Upper lobe of left lung (tissue), 6 donors: ENCODE measurements around the gene ST3GAL3. TPM values are rescaled to one million over a fixed set of nuclear protein-coding genes. Genes with fewer than 3 reads are reported as not detected.

ENCODE experiments used
- ATAC-seq, 2 donors: fragments of 200-7000 bp; cut with Tn5 transposase; one replicate each; pipeline ENCODE4 v1.9.1; 2022; ENCODE audit warnings: mild to moderate bottlenecking in 2 of 2, moderate library complexity in 2 of 2; ENCODE audit not compliant: low FRiP score in 2 of 2
- DNase-seq, 2 donors: peaks; one replicate each; pipeline ENCODE4 v3.0.0-alpha.2; 2019 to 2020
- H3K27ac ChIP-seq, 4 donors: fragments of 200-600 bp; sonication (generic); one replicate each; pipeline ENCODE4 v1.5.1; 2016 to 2019
- H3K27me3 ChIP-seq, 4 donors: fragments of 200-600 bp; sonication (generic); one replicate each; pipeline ENCODE4 v1.5.1; 2017 to 2019
- H3K36me3 ChIP-seq, 4 donors: fragments of 200-600 bp; sonication (generic); one replicate each; pipeline ENCODE4 v1.5.1; 2016 to 2019
- H3K4me1 ChIP-seq, 4 donors: fragments of 200-600 bp; sonication (generic); one replicate each; pipeline ENCODE4 v1.5.1; 2018 to 2019
- H3K4me3 ChIP-seq, 4 donors: fragments of 200-600 bp; sonication (generic); one replicate each; pipeline ENCODE4 v1.5.1; 2017 to 2019; ENCODE audit warnings: mild to moderate bottlenecking in 2 of 4, moderate library complexity in 1 of 4
- H3K9me3 ChIP-seq, 4 donors: fragments of 200-600 bp; sonication (generic); one replicate each; pipeline ENCODE4 v1.5.1; 2018 to 2019
- EP300 ChIP-seq, 4 donors: sonication (generic); formaldehyde crosslinking; IDR thresholded peaks; one replicate each; pipeline ENCODE4 v1.5.1; 2017; ENCODE audit warnings: antibody characterized with exemption in 4 of 4, control low read depth in 2 of 4
- POLR2A ChIP-seq, 4 donors: fragments of 450-650 bp; IDR thresholded peaks; one replicate each; pipeline ENCODE4 v1.5.1; 2016 to 2017; ENCODE audit warnings: antibody characterized with exemption in 4 of 4, mild to moderate bottlenecking in 2 of 4
- POLR2AphosphoS5 ChIP-seq, 2 donors: sonication (generic); formaldehyde crosslinking; IDR thresholded peaks; one replicate each; pipeline ENCODE4 v1.5.1; 2017; ENCODE audit warnings: antibody characterized with exemption in 2 of 2
- WGBS, 2 donors: methylation state at CpG; one replicate each; pipeline ENCODE4 v1.1.5; 2017 to 2018; 5-methylcytosine and 5-hydroxymethylcytosine counted together
- total RNA-seq, 6 donors: library from RNA; depleted of rRNA in 4 of 6; stranded (reverse); fragments of >200 nt in 4 of 6; gene quantifications; one replicate each; pipeline versions ENCODE4 v1.1.0 to v1.2.1, GENCODE V29; 2016 to 2021
- TF ChIP-seq, protein P1 (sequence below), 6 experiments: fragments of 450-650 bp in 4 of 6; fragments of 200-600 bp in 2 of 6; sonication (generic) in 2 of 6; IDR thresholded peaks; one replicate each; pipeline ENCODE4 v1.5.1; 2016 to 2019; ENCODE audit warnings: antibody characterized with exemption in 6 of 6
- donor health status: DM: no; HTN: no; CAD: no; lungs with moderate emphysema.
- donor health status: DM: no; HTN: yes; CAD: no; lungs with severe emphysema.

Gene ST3GAL3
- total RNA-seq, 6 donors from 2014 or later: 14.4 to 46.1 (median 19.2) TPM

GRCh38 chr1:43817304-43817939, 110.1 kb downstream of the ST3GAL3 start:
- Histone ChIP-seq H3K36me3 (peaks cover 0 to 13% (median 2%) of the 10 kb centered on the region in 4 donors), H3K4me1 (peaks cover 0 to 8% (median 0%) of the 10 kb centered on the region in 4 donors), H3K27me3 (no peaks in the 10 kb centered on the region), H3K27ac (no peak overlapping the region), H3K4me3 (no peak overlapping the region), H3K9me3 (peaks cover 0 to 10% (median 3%) of the 10 kb centered on the region in 4 donors)
- ATAC-seq (no peak), DNase-seq (no peak)
- TF ChIP-seq, protein P1, sequence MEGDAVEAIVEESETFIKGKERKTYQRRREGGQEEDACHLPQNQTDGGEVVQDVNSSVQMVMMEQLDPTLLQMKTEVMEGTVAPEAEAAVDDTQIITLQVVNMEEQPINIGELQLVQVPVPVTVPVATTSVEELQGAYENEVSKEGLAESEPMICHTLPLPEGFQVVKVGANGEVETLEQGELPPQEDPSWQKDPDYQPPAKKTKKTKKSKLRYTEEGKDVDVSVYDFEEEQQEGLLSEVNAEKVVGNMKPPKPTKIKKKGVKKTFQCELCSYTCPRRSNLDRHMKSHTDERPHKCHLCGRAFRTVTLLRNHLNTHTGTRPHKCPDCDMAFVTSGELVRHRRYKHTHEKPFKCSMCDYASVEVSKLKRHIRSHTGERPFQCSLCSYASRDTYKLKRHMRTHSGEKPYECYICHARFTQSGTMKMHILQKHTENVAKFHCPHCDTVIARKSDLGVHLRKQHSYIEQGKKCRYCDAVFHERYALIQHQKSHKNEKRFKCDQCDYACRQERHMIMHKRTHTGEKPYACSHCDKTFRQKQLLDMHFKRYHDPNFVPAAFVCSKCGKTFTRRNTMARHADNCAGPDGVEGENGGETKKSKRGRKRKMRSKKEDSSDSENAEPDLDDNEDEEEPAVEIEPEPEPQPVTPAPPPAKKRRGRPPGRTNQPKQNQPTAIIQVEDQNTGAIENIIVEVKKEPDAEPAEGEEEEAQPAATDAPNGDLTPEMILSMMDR (IDR thresholded peaks at IDR 0.05): no peak
- no peak for TF ChIP-seq POLR2A (IDR thresholded peaks at IDR 0.05)
- no peak for TF ChIP-seq POLR2AphosphoS5 (IDR thresholded peaks at IDR 0.05)

GRCh38 chr1:43818691-43819090, 111.4 kb downstream of the ST3GAL3 start:
- no peak for DNase-seq
- TF ChIP-seq EP300 (IDR thresholded peaks at IDR 0.05): no peak
- TF ChIP-seq POLR2AphosphoS5 (IDR thresholded peaks at IDR 0.05): no peak
- TF ChIP-seq POLR2A (IDR thresholded peaks at IDR 0.05): no peak
- TF ChIP-seq, protein P1 (IDR thresholded peaks at IDR 0.05): no peak
- no peak for ATAC-seq
- H3K4me1 ChIP-seq: peaks cover 0 to 8% (median 0%) of the 10 kb centered on the region in 4 donors
- H3K27me3 ChIP-seq: no peaks in the 10 kb centered on the region
- peaks cover 0 to 13% (median 2%) of the 10 kb centered on the region in 4 donors for H3K36me3 ChIP-seq
- H3K4me3 ChIP-seq: no peak overlapping the region
- peaks cover 0 to 10% (median 3%) of the 10 kb centered on the region in 4 donors for H3K9me3 ChIP-seq
- H3K27ac ChIP-seq: no peak overlapping the region
- WGBS, 2 donors: 95 to 98% methylated on average over 1 of the region's 1 CpG

DNA sequence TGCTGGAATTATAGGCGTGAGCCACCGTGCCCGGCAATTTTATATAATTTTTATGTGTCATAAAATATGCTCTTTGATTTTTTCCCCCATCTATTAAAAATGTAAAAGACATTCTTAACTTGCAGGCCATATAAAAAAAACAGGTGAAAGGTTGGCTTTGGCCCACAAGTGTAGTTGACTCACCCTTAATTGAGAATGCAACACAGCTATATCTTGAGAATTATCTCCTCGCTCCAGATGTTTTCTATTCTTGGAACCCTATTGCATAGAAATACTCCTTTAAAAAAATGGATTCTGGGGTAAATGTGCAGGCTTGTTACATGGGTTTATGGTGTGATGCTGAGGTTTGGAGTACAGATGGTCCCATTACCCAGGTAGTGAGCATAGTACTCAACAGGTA, 112.0 kb downstream of the ST3GAL3 start:
- TF ChIP-seq POLR2A (IDR thresholded peaks at IDR 0.05) (no peak), POLR2AphosphoS5 (IDR thresholded peaks at IDR 0.05) (no peak), EP300 (IDR thresholded peaks at IDR 0.05) (no peak)
- TF ChIP-seq, protein P1 (IDR thresholded peaks at IDR 0.05): no peak
- Histone ChIP-seq H3K36me3 (peaks cover 0 to 13% (median 2%) of the 10 kb centered on the region in 4 donors), H3K27ac (no peak overlapping the region), H3K4me3 (no peak overlapping the region), H3K4me1 (peaks cover 0 to 8% (median 0%) of the 10 kb centered on the region in 4 donors), H3K27me3 (no peaks in the 10 kb centered on the region), H3K9me3 (peaks cover 0 to 10% (median 3%) of the 10 kb centered on the region in 4 donors)
- 99% methylated on average over 4 of the region's 4 CpGs for WGBS, 2 donors
- DNase-seq (no peak), ATAC-seq (no peak)

DNA sequence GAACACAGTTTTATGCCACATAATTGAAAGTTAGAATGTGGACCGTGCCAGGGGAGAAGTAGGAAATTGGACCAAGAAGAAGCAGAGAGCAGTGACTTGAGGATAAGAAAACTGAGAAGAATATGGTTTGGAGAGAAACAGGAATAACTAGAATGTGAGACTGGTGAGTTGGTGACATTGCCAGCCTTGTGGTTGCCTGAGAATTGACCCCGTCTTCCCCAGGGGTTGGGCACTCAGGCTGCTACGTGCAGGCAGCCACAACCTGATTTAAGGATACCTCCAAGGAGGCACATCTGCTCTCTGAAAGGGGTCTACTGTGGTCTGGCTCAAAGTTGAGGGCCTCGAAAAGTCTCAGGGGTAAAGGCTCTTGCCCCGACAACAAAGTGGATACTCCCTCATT, 114.1 kb downstream of the ST3GAL3 start:
- WGBS, 2 donors: 73 to 89% methylated on average over 5 of the region's 5 CpGs
- H3K27ac ChIP-seq: no peak overlapping the region
- no peaks in the 10 kb centered on the region for H3K36me3 ChIP-seq
- peaks cover 0 to 10% (median 3%) of the 10 kb centered on the region in 4 donors for H3K9me3 ChIP-seq
- TF ChIP-seq, protein P1 (IDR thresholded peaks at IDR 0.05): no peak
- TF ChIP-seq POLR2A (IDR thresholded peaks at IDR 0.05) (no peak), POLR2AphosphoS5 (IDR thresholded peaks at IDR 0.05) (no peak), EP300 (IDR thresholded peaks at IDR 0.05) (no peak)
- H3K27me3 ChIP-seq: no peaks in the 10 kb centered on the region
- ATAC-seq: no peak
- DNase-seq: no peak
- no peak overlapping the region for H3K4me3 ChIP-seq
- peaks cover 0 to 8% (median 0%) of the 10 kb centered on the region in 4 donors for H3K4me1 ChIP-seq
